A673 (cell line): ENCODE results near the gene EFCAB9.

Source experiments
- CTCF ChIP-seq: fragments of 300-800, 200-600 bp; sonication (generic); conservative IDR thresholded peaks from 2 replicates; pipeline ENCODE4 v1.5.1; 2017; ENCODE audit warnings: low read depth, mild to moderate bottlenecking, antibody characterized with exemption, low read length, moderate library complexity, mixed read lengths
- EZH2 ChIP-seq: fragments of 200-600 bp; sonication (generic); IDR thresholded peaks from 2 replicates; pipeline ENCODE4 v1.6.1; 2017; ENCODE audit warnings: borderline replicate concordance, low read depth, mild to moderate bottlenecking, mixed read lengths, antibody characterized with exemption, low read length; ENCODE audit not compliant: poor library complexity, severe bottlenecking

- no peak for TF ChIP-seq CTCF
- no peak for TF ChIP-seq EZH2
Observed at GRCh38 chr5:172209714-172210113, 15.7 kb downstream of the EFCAB9 start.
